K562 (cell line): Measurements from ENCODE around the gene ZNF665. TPM values are rescaled to one million over a fixed set of nuclear protein-coding genes. Genes with fewer than 3 reads are reported as not detected.

ENCODE experiments used
- CCNT2 ChIP-seq: IDR thresholded peaks from 2 replicates; pipeline ENCODE4 v1.6.1; 2011; ENCODE audit warnings: borderline replicate concordance, low read depth, mild to moderate bottlenecking, moderate library complexity, mixed read lengths, low read length; ENCODE audit not compliant: insufficient read length; ENCODE audit errors: extremely low read depth
- COPS2 ChIP-seq: fragments of 450-650 bp; conservative IDR thresholded peaks from 2 replicates; pipeline ENCODE4 v1.6.1; 2016; ENCODE audit warnings: mild to moderate bottlenecking, moderate library complexity
- DIDO1 ChIP-seq: fragments of 450-650 bp; IDR thresholded peaks from 2 replicates; pipeline ENCODE4 v1.6.1; 2016; ENCODE audit warnings: low read depth, missing biosample characterization, missing genetic modification characterization
- ESRRA ChIP-seq: fragments of 450-650 bp; IDR thresholded peaks from 2 replicates; pipeline ENCODE4 v1.6.1; 2014; ENCODE audit warnings: low read depth, mild to moderate bottlenecking, moderate library complexity, borderline replicate concordance
- EWSR1 ChIP-seq: fragments of 450-650 bp; IDR thresholded peaks from 2 replicates; pipeline ENCODE4 v1.6.1; 2018; ENCODE audit warnings: borderline replicate concordance, mild to moderate bottlenecking, low read depth, moderate library complexity; ENCODE audit not compliant: partially characterized antibody
- FOXK2 ChIP-seq, 2 experiments: fragments of 450-650 bp; IDR thresholded peaks in 1 of 2; conservative IDR thresholded peaks in 1 of 2; 2 replicates each; pipeline ENCODE4 v1.6.1; 2016; ENCODE audit warnings: low read depth in 2 of 2, mild to moderate bottlenecking in 1 of 2
- HEY1 ChIP-seq: fragments of 250-450 bp; sonication (Bioruptor Pico); IDR thresholded peaks from 2 replicates; pipeline ENCODE4 v1.5.0; 2020; ENCODE audit warnings: mild to moderate bottlenecking, moderate library complexity, borderline replicate concordance
- HNRNPL ChIP-seq: fragments of 200-400 bp; formaldehyde crosslinking; IDR thresholded peaks from 2 replicates; pipeline ENCODE4 v1.6.1; 2017; ENCODE audit warnings: low read depth, mild to moderate bottlenecking, low read length
- MAFG ChIP-seq: fragments of 450-650 bp; conservative IDR thresholded peaks from 2 replicates; pipeline ENCODE4 v1.6.1; 2016; ENCODE audit warnings: missing genetic modification characterization, missing compliant biosample characterization
- PML ChIP-seq: IDR thresholded peaks from 2 replicates; pipeline ENCODE4 v1.6.1; 2012; ENCODE audit warnings: low read length, inconsistent platforms
- REST ChIP-seq, 2 experiments: fragments of 450-650 bp; formaldehyde crosslinking in 1 of 2; IDR thresholded peaks; 2 replicates each; pipeline versions ENCODE4 v1.4.0 to v1.6.1; 2014 to 2020; ENCODE audit warnings: mild to moderate bottlenecking in 2 of 2, borderline replicate concordance in 1 of 2, low read depth in 1 of 2
- SMC3 ChIP-seq: conservative IDR thresholded peaks from 2 replicates; pipeline ENCODE4 v1.6.1; 2011; ENCODE audit warnings: low read depth, low read length, improper control_type of control experiment; ENCODE audit not compliant: insufficient read depth
- STAG1 ChIP-seq: sonication (generic); formaldehyde crosslinking; IDR thresholded peaks from 2 replicates; pipeline ENCODE4 v1.5.0; 2020; ENCODE audit warnings: missing genetic modification reagents, borderline replicate concordance
- TEAD1 ChIP-seq, 2 experiments: fragments of 450-650 bp in 1 of 2; sonication (generic) in 1 of 2; formaldehyde crosslinking; IDR thresholded peaks; 2 replicates each; pipeline versions ENCODE4 v1.4.0 to v1.8.0; 2020 to 2022; ENCODE audit warnings: mild to moderate bottlenecking in 2 of 2, missing genetic modification reagents in 1 of 2
- TRIM25 ChIP-seq: fragments of 450-650 bp; IDR thresholded peaks from 2 replicates; pipeline ENCODE4 v1.7.0; 2016; ENCODE audit warnings: borderline replicate concordance
- ZNF696 ChIP-seq: fragments of 250-450 bp; sonication (Bioruptor Pico); conservative IDR thresholded peaks from 2 replicates; pipeline ENCODE4 v1.4.0; 2020; ENCODE audit warnings: mild to moderate bottlenecking, moderate library complexity
- polyA plus RNA-seq, 8 experiments: library from polyadenylated mRNA; depleted of rRNA in 4 of 8; stranded (reverse) in 5 of 8; unstranded in 3 of 8; fragments of >200 nt; fragmentation: Nextera tagmentation in 2 of 8; fragmentation: Illumina TruSeq in 1 of 8; extraction: Ambion mirVana in 2 of 8; extraction: Trizol in 1 of 8; gene quantifications; 2 replicates each; pipeline versions ENCODE4 v1.2.1 to v1.2.3, GENCODE V29; 2011 to 2014; ENCODE audit warnings: inconsistent platforms in 1 of 8, missing spikeins in 1 of 8
- total RNA-seq, 7 experiments: library from RNA; depleted of rRNA in 6 of 7; stranded (reverse); fragments of >200 nt in 6 of 7; fragmentation: Illumina TruSeq in 2 of 7; extraction: Trizol in 2 of 7; gene quantifications; 2 replicates each; pipeline versions ENCODE4 v1.2.1 to v1.2.3, GENCODE V29; 2011 to 2021; ENCODE audit warnings: low replicate concordance in 1 of 7
- TF ChIP-seq, protein P1 (sequence below): fragments of 450-650 bp; IDR thresholded peaks from 2 replicates; pipeline ENCODE4 v1.6.1; 2016; ENCODE audit warnings: low read depth, mild to moderate bottlenecking, moderate library complexity

Gene ZNF665
- total and polyA plus RNA-seq, 9 of the 15 experiments (the other 6 are each of a cell fraction or from before 2014, with no cell fraction given), result 1.9 to 7.6 (median 2.8) TPM

DNA sequence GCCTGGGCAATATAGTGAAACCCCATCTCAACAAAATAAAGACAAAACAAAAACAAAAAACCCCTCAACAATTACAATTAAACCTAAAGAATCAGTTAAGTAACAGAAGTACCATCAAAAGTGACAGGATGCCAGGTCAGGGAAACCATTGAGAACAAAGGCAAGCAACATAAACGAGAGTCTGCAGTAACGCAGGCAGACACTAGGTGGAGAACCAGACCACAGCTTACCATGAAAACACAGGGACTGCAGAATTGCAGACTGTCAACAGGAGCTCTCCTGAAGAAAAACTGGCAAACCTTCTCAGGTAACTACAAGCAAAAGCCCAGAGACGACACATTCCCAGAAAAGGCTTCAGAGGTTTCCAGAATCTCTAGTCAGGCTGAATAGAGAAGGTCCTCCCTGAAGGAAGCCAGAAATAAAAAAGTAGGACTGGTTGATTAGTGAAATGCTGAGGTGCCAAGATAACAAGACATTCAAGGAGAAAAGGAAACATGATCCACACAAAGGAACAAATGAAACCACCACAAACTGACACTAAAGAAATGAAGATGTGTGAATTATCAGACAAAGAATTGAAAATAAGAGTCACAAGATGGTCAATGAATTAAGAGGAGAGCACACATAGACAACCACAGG lies 2.2 kb upstream of the ZNF665 start (continued):
- peak; percentile 53 for TF ChIP-seq REST (IDR thresholded peaks at IDR 0.05; ENCODE audit: borderline replicate concordance)
- no peak for TF ChIP-seq REST (CRISPR knock-in tag; IDR thresholded peaks at IDR 0.05; ENCODE audit: low read depth)
- no peak for TF ChIP-seq COPS2
- TF ChIP-seq EWSR1, result no peak
- peak; percentile 56 to 65; a peak in 3 of 4 replicates for TF ChIP-seq FOXK2 (conservative IDR thresholded peaks at IDR 0.05 in 1 of 2, IDR thresholded peaks at IDR 0.05 in 1 of 2; ENCODE audit: low read depth in 2 of 2)
- no peak for TF ChIP-seq ZNF696 (CRISPR knock-in tag)
- no peak for TF ChIP-seq HEY1 (CRISPR knock-in tag)
- TF ChIP-seq, protein P1, sequence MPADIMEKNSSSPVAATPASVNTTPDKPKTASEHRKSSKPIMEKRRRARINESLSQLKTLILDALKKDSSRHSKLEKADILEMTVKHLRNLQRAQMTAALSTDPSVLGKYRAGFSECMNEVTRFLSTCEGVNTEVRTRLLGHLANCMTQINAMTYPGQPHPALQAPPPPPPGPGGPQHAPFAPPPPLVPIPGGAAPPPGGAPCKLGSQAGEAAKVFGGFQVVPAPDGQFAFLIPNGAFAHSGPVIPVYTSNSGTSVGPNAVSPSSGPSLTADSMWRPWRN, result no peak
- no peak for TF ChIP-seq HNRNPL
- no peak for TF ChIP-seq MAFG (tag)
- no peak for TF ChIP-seq TRIM25
- no peak for TF ChIP-seq PML
- no peak for TF ChIP-seq TEAD1 (CRISPR knock-in tag; IDR thresholded peaks at IDR 0.05)
- no peak for TF ChIP-seq ESRRA
- TF ChIP-seq DIDO1 (tag), result no peak
- TF ChIP-seq CCNT2, result no peak
- TF ChIP-seq SMC3, result peak; percentile 58
- TF ChIP-seq STAG1, result peak; percentile 44; the same call in 1 of the 2 replicates
